SU-DHL-6 (cell line): ENCODE data around the gene GDI2.

ENCODE experiments used
- H2AFZ ChIP-seq: fragments of 200-600 bp; sonication (generic); 2 replicates; pipeline ENCODE4 v1.6.1; 2014; ENCODE audit warnings: low read depth, mild to moderate bottlenecking, moderate library complexity, mixed read lengths, antibody characterized with exemption, low read length; ENCODE audit not compliant: severe bottlenecking
- H3F3A ChIP-seq: fragments of 200-600 bp; shearing (Covaris generic); 2 replicates; pipeline ENCODE4 v1.6.0; 2016; ENCODE audit warnings: antibody characterized with exemption, mild to moderate bottlenecking; ENCODE audit not compliant: insufficient read depth
- H3K27ac ChIP-seq: fragments of 200-600 bp; sonication (generic); 2 replicates; pipeline ENCODE4 v1.5.1; 2016; ENCODE audit warnings: low read depth, mild to moderate bottlenecking, low read length, moderate library complexity, mixed read lengths
- H3K27me3 ChIP-seq: fragments of 200-600 bp; sonication (generic), shearing (Covaris generic); 2 replicates; pipeline ENCODE4 v1.6.0; 2014; ENCODE audit warnings: mild to moderate bottlenecking, low read length
- H3K36me3 ChIP-seq: fragments of 200-600 bp; sonication (generic); 2 replicates; pipeline ENCODE4 v1.6.1; 2014; ENCODE audit warnings: mild to moderate bottlenecking, low read length, mixed read lengths
- H3K4me2 ChIP-seq: fragments of 300-600, 200-600 bp; shearing (Covaris generic), sonication (generic); 2 replicates; pipeline ENCODE4 v1.6.0; 2014; ENCODE audit warnings: low read length, low read depth, mild to moderate bottlenecking; ENCODE audit not compliant: poor library complexity, severe bottlenecking
- H3K4me3 ChIP-seq: fragments of 200-600 bp; sonication (generic); 2 replicates; pipeline ENCODE4 v1.5.1; 2014; ENCODE audit warnings: antibody characterized with exemption, low read length, mild to moderate bottlenecking, mixed read lengths; ENCODE audit not compliant: insufficient read depth, poor library complexity, severe bottlenecking
- H3K79me2 ChIP-seq: fragments of 200-600 bp; sonication (generic); 2 replicates; pipeline ENCODE4 v1.6.1; 2014; ENCODE audit warnings: mild to moderate bottlenecking, low read length, moderate library complexity; ENCODE audit not compliant: insufficient read depth
- H3K9ac ChIP-seq: fragments of 200-600 bp; sonication (generic); 2 replicates; pipeline ENCODE4 v1.7.0; 2014; ENCODE audit warnings: mild to moderate bottlenecking, low read length
- H3K9me2 ChIP-seq: fragments of 200-600 bp; sonication (generic); replicated peaks from 2 replicates; pipeline ENCODE4 v1.6.1; 2014; ENCODE audit warnings: low read length; ENCODE audit not compliant: insufficient read depth
- H3K9me3 ChIP-seq: fragments of 200-600 bp; sonication (generic); 2 replicates; pipeline ENCODE4 v1.6.1; 2014; ENCODE audit warnings: low read length, mixed read lengths; ENCODE audit not compliant: insufficient read depth
- H4K20me1 ChIP-seq: fragments of 200-600 bp; sonication (generic); 2 replicates; pipeline ENCODE4 v1.6.1; 2014; ENCODE audit warnings: low read depth, mild to moderate bottlenecking, antibody characterized with exemption, low read length, moderate library complexity, mixed read lengths
- CTCF ChIP-seq: fragments of 200-600 bp; sonication (generic); IDR thresholded peaks from one replicate; pipeline ENCODE4 v1.5.1; 2017; ENCODE audit warnings: antibody characterized with exemption, mild to moderate bottlenecking, low read length, moderate library complexity; ENCODE audit not compliant: insufficient read depth, poor library complexity, severe bottlenecking
- EZH2phosphoT487 ChIP-seq: fragments of 200-600 bp; sonication (generic), shearing (Covaris generic); conservative IDR thresholded peaks from 2 replicates; pipeline ENCODE4 v1.6.1; 2018; ENCODE audit warnings: mild to moderate bottlenecking, antibody characterized with exemption, low read length, moderate library complexity, mixed read lengths

GDI2 gene

GRCh38 chr10:5800782-5801181 lies 12.5 kb downstream of the GDI2 start:
- TF ChIP-seq EZH2phosphoT487 (no peak), CTCF (no peak)
- no peaks in the 10 kb centered on the region for H3K9me2 ChIP-seq
- H2AFZ ChIP-seq: no peak overlapping the region
- H3K79me2 ChIP-seq: peaks cover 96% of the 10 kb centered on the region
- no peaks in the 10 kb centered on the region for H3K9me3 ChIP-seq
- H4K20me1 ChIP-seq: peaks cover 50% of the 10 kb centered on the region
- no peak overlapping the region for H3K27ac ChIP-seq
- peaks cover 39% of the 10 kb centered on the region for H3K36me3 ChIP-seq
- H3K27me3 ChIP-seq: no peaks in the 10 kb centered on the region
- peaks cover 28% of the 10 kb centered on the region for H3F3A ChIP-seq
- H3K4me3 ChIP-seq: no peak overlapping the region
- no peak overlapping the region for H3K4me2 ChIP-seq
- no peak overlapping the region for H3K9ac ChIP-seq

GRCh38 chr10:5794236-5794635 lies 19.0 kb downstream of the GDI2 start:
- Histone ChIP-seq H3K79me2 (peaks cover 87% of the 10 kb centered on the region), H3K4me2 (no peak overlapping the region), H3K27ac (no peak overlapping the region), H3K9ac (no peak overlapping the region), H3K4me3 (no peak overlapping the region), H4K20me1 (peaks cover 23% of the 10 kb centered on the region), H3K9me3 (no peaks in the 10 kb centered on the region), H2AFZ (no peak overlapping the region), H3K27me3 (no peaks in the 10 kb centered on the region), H3F3A (peaks cover 23% of the 10 kb centered on the region), H3K9me2 (no peaks in the 10 kb centered on the region), H3K36me3 (peaks cover 64% of the 10 kb centered on the region)
- TF ChIP-seq CTCF (no peak), EZH2phosphoT487 (no peak)

GRCh38 chr10:5789626-5790025 lies 23.6 kb downstream of the GDI2 start:
- TF ChIP-seq EZH2phosphoT487: no peak
- TF ChIP-seq CTCF: no peak
- peaks cover 87% of the 10 kb centered on the region for H3K79me2 ChIP-seq
- H2AFZ ChIP-seq: no peak overlapping the region
- no peaks in the 10 kb centered on the region for H3K9me3 ChIP-seq
- no peak overlapping the region for H3K4me3 ChIP-seq
- H3K36me3 ChIP-seq: peaks cover 70% of the 10 kb centered on the region
- H3K27me3 ChIP-seq: no peaks in the 10 kb centered on the region
- peaks cover 12% of the 10 kb centered on the region for H3F3A ChIP-seq
- peaks cover 11% of the 10 kb centered on the region; the same call in 1 of the 2 replicates for H4K20me1 ChIP-seq
- no peak overlapping the region for H3K9ac ChIP-seq
- no peak overlapping the region for H3K27ac ChIP-seq
- H3K9me2 ChIP-seq: no peaks in the 10 kb centered on the region
- H3K4me2 ChIP-seq: no peak overlapping the region

GRCh38 chr10:5788969-5789368 lies 24.3 kb downstream of the GDI2 start:
- H3K9me2 ChIP-seq: no peaks in the 10 kb centered on the region
- TF ChIP-seq CTCF (no peak), EZH2phosphoT487 (no peak)
- peaks cover 73% of the 10 kb centered on the region for H3K36me3 ChIP-seq
- H3K27me3 ChIP-seq: no peaks in the 10 kb centered on the region
- no peak overlapping the region for H2AFZ ChIP-seq
- H3K79me2 ChIP-seq: peaks cover 88% of the 10 kb centered on the region
- peaks cover 11% of the 10 kb centered on the region; the same call in 1 of the 2 replicates for H4K20me1 ChIP-seq
- no peak overlapping the region for H3K9ac ChIP-seq
- no peaks in the 10 kb centered on the region for H3K9me3 ChIP-seq
- no peak overlapping the region for H3K4me3 ChIP-seq
- no peak overlapping the region for H3K4me2 ChIP-seq
- no peak overlapping the region for H3K27ac ChIP-seq
- peaks cover 12% of the 10 kb centered on the region for H3F3A ChIP-seq
